K562 (cell line): ENCODE data around the gene DLAT. TPM values are rescaled to one million over a fixed set of nuclear protein-coding genes. Genes with fewer than 3 reads are reported as not detected.

Source experiments
- ATAC-seq: fragments of 200-7000 bp; cut with Tn5 transposase; 3 replicates; pipeline ENCODE4 v1.9.1; 2020; ENCODE audit warnings: moderate library complexity
- BruUV-seq: library from RNA; stranded (reverse); fragments of 400-500 nt; replicated peaks from 2 replicates; lab custom pipeline; 2021; lab: Mats Ljungman, UMichigan
- CTCF ChIA-PET: fragments of 300-600 bp; formaldehyde crosslinking; extraction: SDS; loops from one replicate; lab custom pipeline; 2021; ENCODE audit warnings: low intra/inter-chr PET ratio; lab: Yijun Ruan, JAX
- POLR2A ChIA-PET: fragments of 300-600, 350-650 bp; sonication (Branson Sonifier 250); formaldehyde crosslinking; extraction: SDS; loops from one replicate; lab custom pipeline; 2021; ENCODE audit warnings: antibody characterized with exemption, inconsistent platforms; lab: Yijun Ruan, JAX
- DNase-seq, 4 experiments: peaks; one replicate each; pipeline versions ENCODE4 v3.0.0 to v3.0.0-alpha.2; 2011 to 2018; ENCODE audit warnings: low spot score in 3 of 4, mixed read lengths in 3 of 4; ENCODE audit errors: extremely low read depth in 1 of 4
- FAIRE-seq: peaks from 2 replicates; lab custom pipeline; 2011; peaks lifted over from hg19 to GRCh38; lab: Jason Lieb, UNC
- H2AFZ ChIP-seq: 2 replicates; pipeline ENCODE4 v1.6.0; 2011; ENCODE audit warnings: low read depth, low read length, control low read depth, inconsistent platforms
- H3K27ac ChIP-seq: fragments of 200-600 bp; 3 replicates; pipeline ENCODE4 v1.8.0; 2011; ENCODE audit warnings: low read depth, mild to moderate bottlenecking, control low read depth, inconsistent platforms, low read length, moderate library complexity, mixed read lengths; ENCODE audit errors: extremely low read depth
- H3K27me3 ChIP-seq, 2 experiments: fragments of 300-600 bp in 1 of 2; 2 replicates in 1 of 2; 3 replicates in 1 of 2; pipeline versions ENCODE4 v1.6.0 to v1.8.0; 2011; ENCODE audit warnings: inconsistent platforms in 2 of 2, low read length in 2 of 2, mild to moderate bottlenecking in 1 of 2, mixed read lengths in 1 of 2, moderate library complexity in 1 of 2; ENCODE audit not compliant: control insufficient read depth in 2 of 2, insufficient read depth in 2 of 2
- H3K36me3 ChIP-seq: fragments of 300-600 bp; 3 replicates; pipeline ENCODE4 v1.8.0; 2011; ENCODE audit warnings: mild to moderate bottlenecking, low read length, inconsistent platforms; ENCODE audit not compliant: control insufficient read depth, insufficient read depth
- H3K4me1 ChIP-seq, 2 experiments: fragments of 200-600 bp in 1 of 2; replicated peaks in 1 of 2; 2 replicates in 1 of 2; 3 replicates in 1 of 2; pipeline versions ENCODE4 v1.5.1 to v1.8.0; 2011; ENCODE audit warnings: inconsistent platforms in 2 of 2, low read length in 2 of 2, mild to moderate bottlenecking in 1 of 2, mixed read lengths in 1 of 2, moderate library complexity in 1 of 2; ENCODE audit not compliant: control insufficient read depth in 2 of 2, insufficient read depth in 2 of 2
- H3K4me2 ChIP-seq: 2 replicates; pipeline ENCODE4 v1.6.1; 2011; ENCODE audit warnings: low read length, control low read depth, inconsistent platforms, mixed read lengths; ENCODE audit not compliant: insufficient read depth
- H3K4me3 ChIP-seq: fragments of 200-600 bp; sonication (generic), shearing (Covaris generic); 2 replicates; pipeline ENCODE4 v1.5.1; 2016; ENCODE audit warnings: control low read depth, inconsistent platforms
- H3K79me2 ChIP-seq: fragments of 200-600 bp; 3 replicates; pipeline ENCODE4 v1.8.0; 2011; ENCODE audit warnings: low read length, inconsistent platforms; ENCODE audit not compliant: control insufficient read depth, insufficient read depth
- H3K9ac ChIP-seq, 2 experiments: 2 replicates each; pipeline versions ENCODE4 v1.6.0 to v1.6.1; 2011; ENCODE audit warnings: low read depth in 2 of 2, low read length in 2 of 2, control low read depth in 1 of 2, inconsistent platforms in 1 of 2, mild to moderate bottlenecking in 1 of 2, mixed read lengths in 1 of 2; ENCODE audit not compliant: insufficient read depth in 1 of 2
- H3K9me1 ChIP-seq: one replicate; pipeline ENCODE4 v1.6.0; 2011; ENCODE audit warnings: inconsistent platforms, mild to moderate bottlenecking, low read length, moderate library complexity; ENCODE audit not compliant: control insufficient read depth, insufficient read depth
- H3K9me3 ChIP-seq: replicated peaks from 2 replicates; pipeline ENCODE4 v1.5.1; 2011; ENCODE audit warnings: low read depth, low read length, inconsistent platforms; ENCODE audit not compliant: control insufficient read depth, insufficient read depth
- H4K20me1 ChIP-seq: replicated peaks from 2 replicates; pipeline ENCODE4 v1.6.1; 2011; ENCODE audit warnings: low read length, inconsistent platforms, mixed read lengths; ENCODE audit not compliant: control insufficient read depth, insufficient read depth
- C11orf30 ChIP-seq: fragments of 450-650 bp; IDR thresholded peaks from 2 replicates; pipeline ENCODE4 v1.6.1; 2016; ENCODE audit warnings: low read depth, mild to moderate bottlenecking
- SRF ChIP-seq, 2 experiments: fragments of 250-450, 450-650 bp in 1 of 2; sonication (Bioruptor Pico) in 1 of 2; sonication (generic) in 1 of 2; formaldehyde crosslinking; IDR thresholded peaks; 2 replicates each; pipeline versions ENCODE4 v1.5.0 to v1.5.1; 2020 to 2022; ENCODE audit warnings: mild to moderate bottlenecking in 1 of 2, missing genetic modification reagents in 1 of 2
- ZNF174 ChIP-seq: fragments of 250-450 bp; sonication (Bioruptor Pico); IDR thresholded peaks from 2 replicates; pipeline ENCODE4 v1.4.0; 2020; ENCODE audit warnings: mild to moderate bottlenecking
- WGBS: fragments of 100-300 bp; shearing (Covaris generic); methylation state at CpG from one replicate; pipeline ENCODE4 v1.1.6; 2016; ENCODE audit warnings: low coverage, mixed read lengths; ENCODE audit not compliant: insufficient coverage; ENCODE audit errors: missing lambda C conversion rate; 5-methylcytosine and 5-hydroxymethylcytosine counted together
- in situ Hi-C: fragments of 300-500 bp; cut with MboI; formaldehyde crosslinking; loops from 4 replicates; pipeline ENCODE4 v1.15.0; 2018; ENCODE audit warnings: inconsistent platforms, mixed read lengths
- intact Hi-C: fragments of 100-400 bp; cut with micrococcal nuclease; formaldehyde crosslinking; loops from 2 replicates; pipeline ENCODE4 v1.14.2; 2022
- polyA plus RNA-seq, 8 experiments: library from polyadenylated mRNA; depleted of rRNA in 4 of 8; stranded (reverse) in 5 of 8; unstranded in 3 of 8; fragments of >200 nt; fragmentation: Nextera tagmentation in 2 of 8; fragmentation: Illumina TruSeq in 1 of 8; extraction: Ambion mirVana in 2 of 8; extraction: Trizol in 1 of 8; gene quantifications; 2 replicates each; pipeline versions ENCODE4 v1.2.1 to v1.2.3, GENCODE V29; 2011 to 2014; ENCODE audit warnings: inconsistent platforms in 1 of 8, missing spikeins in 1 of 8
- total RNA-seq, 7 experiments: library from RNA; depleted of rRNA in 6 of 7; stranded (reverse); fragments of >200 nt in 6 of 7; fragmentation: Illumina TruSeq in 2 of 7; extraction: Trizol in 2 of 7; gene quantifications; 2 replicates each; pipeline versions ENCODE4 v1.2.1 to v1.2.3, GENCODE V29; 2011 to 2021; ENCODE audit warnings: low replicate concordance in 1 of 7
- TF ChIP-seq, protein P1 (sequence below): sonication (generic); formaldehyde crosslinking; IDR thresholded peaks from 2 replicates; pipeline ENCODE4 v1.8.1; 2023; ENCODE audit warnings: mild to moderate bottlenecking, missing genetic modification reagents

Gene DLAT
- total and polyA plus RNA-seq, 9 of the 15 experiments (the other 6 are each of a cell fraction or from before 2014, with no cell fraction given): 41.7 to 152 (median 105) TPM

GRCh38 chr11:111982541-111983186 is 42.5 kb upstream of the DLAT start:
- peak overlapping the region in 1 of 2 experiments; percentile 49; a peak in 2 of 4 replicates for H3K9ac ChIP-seq
- peak overlapping the region; percentile 62; the same call in 2 of the 3 replicates for H3K27ac ChIP-seq
- in situ Hi-C loops: no loop called here
- FAIRE-seq: no peak
- POLR2A ChIA-PET: interaction anchor here (0.7 to 1.4 kb wide), 8 partner anchors 9 to 61 kb away, joined by 3 to 5 read pairs (median 3); no protein-coding TSS in a partner anchor
- H3K4me3 ChIP-seq: no peak overlapping the region
- no peaks in the 10 kb centered on the region for H4K20me1 ChIP-seq
- peaks cover 3 to 28% of the 10 kb centered on the region in 2 experiments for H3K4me1 ChIP-seq
- no TSS peak for BruUV-seq
- DNase-seq: no peak
- intact Hi-C loops: loop anchor here (1.0 to 10.0 kb wide), 4 partner anchors 42 to 378 kb away; partner anchors contain the start of genes CFAP68, DLAT, FDXACB1 and SIK2
- CTCF ChIA-PET: interaction anchor here (0.5 to 3.0 kb wide), 3 partner anchors 49 to 104 kb away, joined by 6 to 26 read pairs (median 10); partner anchors contain the start of genes CFAP68 and FDXACB1
- no peaks in the 10 kb centered on the region for H3K27me3 ChIP-seq
- no peaks in the 10 kb centered on the region for H3K9me3 ChIP-seq
- H3K36me3 ChIP-seq: peaks cover 14% of the 10 kb centered on the region; the same call in 1 of the 3 replicates
- peak overlapping the region; percentile 60 for H2AFZ ChIP-seq
- peak overlapping the region; percentile 66 for H3K4me2 ChIP-seq
- ATAC-seq: peak; percentile 39
- H3K79me2 ChIP-seq: no peaks in the 10 kb centered on the region
- WGBS: 24% methylated on average over 5 of the region's 5 CpGs
- TF ChIP-seq SRF (CRISPR knock-in tag; IDR thresholded peaks at IDR 0.05): 0 out of 4 replicates have a peak, but pooled peaks of 1 of the 2 experiments have one; percentile 1
- TF ChIP-seq, protein P1, sequence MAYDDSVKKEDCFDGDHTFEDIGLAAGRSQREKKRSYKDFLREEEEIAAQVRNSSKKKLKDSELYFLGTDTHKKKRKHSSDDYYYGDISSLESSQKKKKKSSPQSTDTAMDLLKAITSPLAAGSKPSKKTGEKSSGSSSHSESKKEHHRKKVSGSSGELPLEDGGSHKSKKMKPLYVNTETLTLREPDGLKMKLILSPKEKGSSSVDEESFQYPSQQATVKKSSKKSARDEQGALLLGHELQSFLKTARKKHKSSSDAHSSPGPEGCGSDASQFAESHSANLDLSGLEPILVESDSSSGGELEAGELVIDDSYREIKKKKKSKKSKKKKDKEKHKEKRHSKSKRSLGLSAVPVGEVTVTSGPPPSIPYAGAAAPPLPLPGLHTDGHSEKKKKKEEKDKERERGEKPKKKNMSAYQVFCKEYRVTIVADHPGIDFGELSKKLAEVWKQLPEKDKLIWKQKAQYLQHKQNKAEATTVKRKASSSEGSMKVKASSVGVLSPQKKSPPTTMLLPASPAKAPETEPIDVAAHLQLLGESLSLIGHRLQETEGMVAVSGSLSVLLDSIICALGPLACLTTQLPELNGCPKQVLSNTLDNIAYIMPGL (CRISPR knock-in tag): no peak
- 0 out of 2 replicates have a peak, but pooled peaks have one; percentile 34 for TF ChIP-seq C11orf30
- TF ChIP-seq ZNF174 (CRISPR knock-in tag): no peak
- TF ChIP-seq, all 486 proteins: peak for 2
- no peaks in the 10 kb centered on the region for H3K9me1 ChIP-seq
